Endodermal cell (in vitro differentiated cells): ENCODE data around the gene E2F6. TPM values are rescaled to one million over a fixed set of nuclear protein-coding genes. Genes with fewer than 3 reads are reported as not detected.

ENCODE experiments used
- DNase-seq: peaks from one replicate; pipeline ENCODE4 v3.0.0-alpha.2; 2017
- H3K27ac ChIP-seq: 2 replicates; pipeline ENCODE4 v1.5.1; 2013; ENCODE audit warnings: mild to moderate bottlenecking, low read depth, low read length, moderate library complexity
- H3K27me3 ChIP-seq: 2 replicates; pipeline ENCODE4 v1.6.1; 2013; ENCODE audit warnings: mild to moderate bottlenecking, low read length, moderate library complexity; ENCODE audit not compliant: insufficient read depth, control insufficient read depth, poor library complexity, severe bottlenecking
- H3K36me3 ChIP-seq: 2 replicates; pipeline ENCODE4 v1.7.0; 2013; ENCODE audit warnings: mild to moderate bottlenecking, low read length, moderate library complexity; ENCODE audit not compliant: control insufficient read depth, insufficient read depth
- H3K4me1 ChIP-seq: one replicate; pipeline ENCODE4 v1.7.0; 2013; ENCODE audit warnings: low read length; ENCODE audit not compliant: control insufficient read depth, insufficient read depth
- H3K4me3 ChIP-seq: 2 replicates; pipeline ENCODE4 v1.5.1; 2013; ENCODE audit warnings: mild to moderate bottlenecking, low read length, moderate library complexity
- H3K9ac ChIP-seq: 2 replicates; pipeline ENCODE4 v1.6.1; 2013; ENCODE audit warnings: mild to moderate bottlenecking, low read length, moderate library complexity; ENCODE audit not compliant: poor library complexity, severe bottlenecking; ENCODE audit errors: extremely low read depth
- H3K9me3 ChIP-seq: 2 replicates; pipeline ENCODE4 v1.6.1; 2013; ENCODE audit warnings: mild to moderate bottlenecking, low read length, moderate library complexity; ENCODE audit not compliant: control insufficient read depth
- H3K27ac Mint-ChIP-seq: 2 replicates; pipeline ENCODE4 v1.8.0; 2020; ENCODE audit warnings: mixed read lengths
- H3K27me3 Mint-ChIP-seq: 2 replicates; pipeline ENCODE4 v1.8.0; 2021; ENCODE audit warnings: mild to moderate bottlenecking, mixed read lengths; ENCODE audit not compliant: insufficient read depth
- H3K36me3 Mint-ChIP-seq: 2 replicates; pipeline ENCODE4 v1.8.0; 2020; ENCODE audit warnings: low read depth, mixed read lengths
- H3K4me1 Mint-ChIP-seq: 2 replicates; pipeline ENCODE4 v1.8.0; 2020; ENCODE audit warnings: mixed read lengths
- H3K4me3 Mint-ChIP-seq: 2 replicates; pipeline ENCODE4 v1.8.0; 2020; ENCODE audit warnings: mild to moderate bottlenecking, moderate library complexity, mixed read lengths
- H3K9me3 Mint-ChIP-seq: 2 replicates; pipeline ENCODE4 v1.8.0; 2020; ENCODE audit warnings: mild to moderate bottlenecking, mixed read lengths
- CTCF ChIP-seq: fragments of 200-600 bp; sonication (generic); conservative IDR thresholded peaks from 2 replicates; pipeline ENCODE4 v1.5.0; 2021; ENCODE audit warnings: antibody characterized with exemption, mild to moderate bottlenecking
- WGBS, 2 experiments: methylation state at CpG; one replicate each; pipeline versions ENCODE4 v1.1.5 to v1.1.7; 2013; ENCODE audit warnings: missing lambda C conversion rate in 2 of 2, mixed read lengths in 1 of 2; ENCODE audit not compliant: insufficient coverage in 1 of 2, insufficient read length in 1 of 2; 5-methylcytosine and 5-hydroxymethylcytosine counted together
- total RNA-seq, 2 donors: library from RNA; stranded (reverse); fragmentation: NEBNext Ultra II Directional in 1 of 2; extraction: Animal tissue kit (Norgen Biotek cat#: 25700) in 1 of 2; gene quantifications; 2 replicates in 1 of 2; 3 replicates in 1 of 2; pipeline ENCODE4 v1.2.1, GENCODE V29; 2021

E2F6 gene
- total RNA-seq, 2 donors from 2014 or later = 24.9 to 30.3 TPM

GRCh38 chr2:11454824-11455223 is 11.1 kb downstream of the E2F6 start:
- Mint-ChIP-seq H3K27ac (no peak overlapping the region), H3K27me3 (no peaks in the 10 kb centered on the region), H3K36me3 (peaks cover 42% of the 10 kb centered on the region), H3K4me3 (no peak overlapping the region), H3K9me3 (no peaks in the 10 kb centered on the region), H3K4me1 (peaks cover 25% of the 10 kb centered on the region)
- WGBS, 2 experiments = 94 to 97% methylated on average over 4 to 6 of the region's 6 CpGs
- Histone ChIP-seq H3K9me3 (no peaks in the 10 kb centered on the region), H3K36me3 (peaks cover 69% of the 10 kb centered on the region), H3K27me3 (no peaks in the 10 kb centered on the region), H3K27ac (no peak overlapping the region), H3K9ac (no peak overlapping the region), H3K4me3 (no peak overlapping the region), H3K4me1 (no peaks in the 10 kb centered on the region)
- no peak for DNase-seq
- TF ChIP-seq CTCF = no peak

GRCh38 chr2:11450791-11451190 is 15.2 kb downstream of the E2F6 start:
- H3K27ac ChIP-seq = no peak overlapping the region
- H3K27me3 Mint-ChIP-seq = no peaks in the 10 kb centered on the region
- no peak for DNase-seq
- H3K27ac Mint-ChIP-seq = no peak overlapping the region
- no peak for TF ChIP-seq CTCF
- H3K36me3 Mint-ChIP-seq = peaks cover 58% of the 10 kb centered on the region
- H3K27me3 ChIP-seq = no peaks in the 10 kb centered on the region
- 76 to 93% methylated on average over 2 of the region's 2 CpGs for WGBS, 2 experiments
- no peaks in the 10 kb centered on the region for H3K9me3 ChIP-seq
- no peaks in the 10 kb centered on the region for H3K4me1 Mint-ChIP-seq
- H3K4me3 ChIP-seq = no peak overlapping the region
- no peak overlapping the region for H3K9ac ChIP-seq
- H3K4me1 ChIP-seq = no peaks in the 10 kb centered on the region
- H3K4me3 Mint-ChIP-seq = no peak overlapping the region
- no peaks in the 10 kb centered on the region for H3K9me3 Mint-ChIP-seq
- peaks cover 93% of the 10 kb centered on the region for H3K36me3 ChIP-seq

GRCh38 chr2:11446733-11447248 is 19.2 kb downstream of the E2F6 start:
- H3K9me3 ChIP-seq = peaks cover 30% of the 10 kb centered on the region
- no peak overlapping the region for H3K27ac ChIP-seq
- WGBS, 2 experiments = 69 to 71% methylated on average over 13 to 14 of the region's 14 CpGs
- peaks cover 93% of the 10 kb centered on the region for H3K36me3 ChIP-seq
- H3K36me3 Mint-ChIP-seq = peaks cover 74% of the 10 kb centered on the region
- peak; percentile 91 for DNase-seq
- H3K4me3 Mint-ChIP-seq = no peak overlapping the region
- H3K4me3 ChIP-seq = no peak overlapping the region
- peak overlapping the region; percentile 49 for H3K27ac Mint-ChIP-seq
- no peaks in the 10 kb centered on the region for H3K4me1 ChIP-seq
- no peak overlapping the region for H3K9ac ChIP-seq
- H3K27me3 ChIP-seq = no peaks in the 10 kb centered on the region
- H3K9me3 Mint-ChIP-seq = peaks cover 21% of the 10 kb centered on the region
- H3K4me1 Mint-ChIP-seq = no peaks in the 10 kb centered on the region
- no peaks in the 10 kb centered on the region for H3K27me3 Mint-ChIP-seq
- TF ChIP-seq CTCF = peak; percentile 92
